A549 (cell line): Measurements from ENCODE around the gene PLSCR5. TPM values are rescaled to one million over a fixed set of nuclear protein-coding genes. Genes with fewer than 3 reads are reported as not detected.

Experiments
- ATAC-seq, 2 experiments: fragments of 200-7000 bp in 1 of 2; fragments of >200 bp in 1 of 2; cut with Nextera tagmentation in 1 of 2; cut with Tn5 transposase in 1 of 2; 3 replicates each; pipeline versions ENCODE4 v1.8.0 to v1.9.1; 2018 to 2020; ENCODE audit warnings: mild to moderate bottlenecking in 1 of 2, moderate library complexity in 1 of 2
- CTCF ChIA-PET: fragments of 300-600 bp; sonication (Branson Sonifier 250); formaldehyde crosslinking; extraction: SDS; loops from one replicate; lab custom pipeline; 2021; ENCODE audit warnings: antibody characterized with exemption, inconsistent platforms; lab: Yijun Ruan, JAX
- POLR2A ChIA-PET: fragments of 350-600 bp; formaldehyde crosslinking; extraction: SDS; loops from one replicate; lab custom pipeline; 2021; ENCODE audit warnings: antibody characterized with exemption, inconsistent platforms; lab: Yijun Ruan, JAX
- DNase-seq, 2 experiments: peaks; one replicate each; pipeline versions ENCODE4 v3.0.0 to v3.0.0-alpha.2; 2011 to 2016; ENCODE audit warnings: low read depth in 1 of 2, low spot score in 1 of 2
- FAIRE-seq: peaks from 2 replicates; lab custom pipeline; 2011; peaks lifted over from hg19 to GRCh38; lab: Jason Lieb, UNC
- H3K27ac ChIP-seq, 2 experiments: fragments of >200 bp; sonication (Bioruptor Twin); formaldehyde crosslinking; 3 replicates each; pipeline ENCODE4 v1.5.1; 2016 to 2017
- H3K4me1 ChIP-seq: fragments of >200 bp; sonication (Bioruptor Twin); formaldehyde crosslinking; 3 replicates; pipeline ENCODE4 v1.6.1; 2016
- H3K4me2 ChIP-seq: fragments of >200 bp; sonication (Bioruptor Twin); formaldehyde crosslinking; 3 replicates; pipeline ENCODE4 v1.6.1; 2016
- H3K4me3 ChIP-seq: fragments of >200 bp; sonication (Bioruptor Twin); formaldehyde crosslinking; 3 replicates; pipeline ENCODE4 v1.5.1; 2016
- H3K9me3 ChIP-seq: fragments of >200 bp; sonication (Bioruptor Twin); formaldehyde crosslinking; 3 replicates; pipeline ENCODE4 v1.6.1; 2016
- BHLHE40 ChIP-seq: IDR thresholded peaks from 2 replicates; pipeline ENCODE4 v1.6.1; 2012; ENCODE audit warnings: low read depth, low read length, inconsistent platforms
- CBX2 ChIP-seq: fragments of 200-600 bp; sonication (generic); IDR thresholded peaks from 2 replicates; pipeline ENCODE4 v1.6.1; 2016; ENCODE audit warnings: low read depth, mild to moderate bottlenecking, borderline replicate concordance
- CBX8 ChIP-seq: fragments of 200-600 bp; sonication (generic); IDR thresholded peaks from 2 replicates; pipeline ENCODE4 v1.6.1; 2016
- CEBPB ChIP-seq, 2 experiments: fragments of >200 bp in 1 of 2; sonication (Bioruptor Twin) in 1 of 2; formaldehyde crosslinking in 1 of 2; IDR thresholded peaks; 2 replicates each; pipeline ENCODE4 v1.6.1; 2012 to 2016
- CHD2 ChIP-seq: fragments of 150-350 bp; IDR thresholded peaks from 2 replicates; pipeline ENCODE4 v1.6.1; 2014; ENCODE audit warnings: low read length; ENCODE audit not compliant: partially characterized antibody
- CTCF ChIP-seq: fragments of >200 bp; sonication (Bioruptor Twin); formaldehyde crosslinking; IDR thresholded peaks from 3 replicates; pipeline ENCODE4 v1.5.1; 2016
- ESRRA ChIP-seq: fragments of 150-350 bp; IDR thresholded peaks from 2 replicates; pipeline ENCODE4 v1.6.1; 2014; ENCODE audit warnings: mild to moderate bottlenecking, low read length, borderline replicate concordance
- HDAC2 ChIP-seq: fragments of 200-600 bp; sonication (generic); IDR thresholded peaks from 2 replicates; pipeline ENCODE4 v1.6.1; 2016
- HEYL ChIP-seq: fragments of 250-450 bp; sonication (Bioruptor Pico); IDR thresholded peaks from 2 replicates; pipeline ENCODE4 v1.8.0; 2021; ENCODE audit warnings: mild to moderate bottlenecking, moderate library complexity
- HOXA7 ChIP-seq: fragments of 250-450 bp; sonication (Bioruptor Pico); IDR thresholded peaks from 2 replicates; pipeline ENCODE4 v1.5.0; 2020; ENCODE audit warnings: mild to moderate bottlenecking, moderate library complexity
- HOXB5 ChIP-seq: fragments of 250-450 bp; sonication (Bioruptor Pico); IDR thresholded peaks from 2 replicates; pipeline ENCODE4 v1.5.0; 2020; ENCODE audit warnings: mild to moderate bottlenecking, moderate library complexity
- JUNB ChIP-seq: fragments of >200 bp; sonication (Bioruptor Twin); formaldehyde crosslinking; IDR thresholded peaks from 2 replicates; pipeline ENCODE4 v1.6.1; 2016
- MAFK ChIP-seq: fragments of 450-650 bp; IDR thresholded peaks from 2 replicates; pipeline ENCODE4 v1.6.1; 2014; ENCODE audit not compliant: partially characterized antibody
- MAX ChIP-seq: IDR thresholded peaks from 2 replicates; pipeline ENCODE4 v1.6.1; 2012
- NPAS2 ChIP-seq: fragments of 250-450 bp; sonication (Bioruptor Pico); IDR thresholded peaks from 2 replicates; pipeline ENCODE4 v1.8.0; 2022; ENCODE audit warnings: mild to moderate bottlenecking, moderate library complexity, borderline replicate concordance
- NR3C1 ChIP-seq: fragments of >200 bp; sonication (Bioruptor Twin); formaldehyde crosslinking; IDR thresholded peaks from 3 replicates; pipeline ENCODE4 v1.6.1; 2017
- PHF8 ChIP-seq: fragments of 200-600 bp; sonication (generic); IDR thresholded peaks from 2 replicates; pipeline ENCODE4 v1.6.1; 2016; ENCODE audit warnings: low read depth, mild to moderate bottlenecking, antibody characterized with exemption, moderate library complexity, borderline replicate concordance
- POLR2AphosphoS2 ChIP-seq: conservative IDR thresholded peaks from 2 replicates; pipeline ENCODE4 v1.6.1; 2012; ENCODE audit warnings: low read length, improper control_type of control experiment, inconsistent platforms
- RCOR1 ChIP-seq: fragments of 150-350 bp; IDR thresholded peaks from 2 replicates; pipeline ENCODE4 v1.6.1; 2014; ENCODE audit warnings: antibody characterized with exemption, low read length, low read depth
- REST ChIP-seq: fragments of 200-600 bp; sonication (generic); IDR thresholded peaks from 2 replicates; pipeline ENCODE4 v1.6.1; 2016; ENCODE audit warnings: antibody characterized with exemption, mild to moderate bottlenecking, moderate library complexity
- SREBF2 ChIP-seq: fragments of 450-650 bp; IDR thresholded peaks from 2 replicates; pipeline ENCODE4 v1.6.1; 2014; ENCODE audit warnings: mild to moderate bottlenecking, moderate library complexity
- ZFP36 ChIP-seq: fragments of 450-650 bp; IDR thresholded peaks from 2 replicates; pipeline ENCODE4 v1.6.1; 2014; ENCODE audit warnings: borderline replicate concordance; ENCODE audit not compliant: partially characterized antibody
- WGBS: methylation state at CpG from one replicate; pipeline ENCODE4 v1.1.6; 2017; ENCODE audit errors: missing lambda C conversion rate; 5-methylcytosine and 5-hydroxymethylcytosine counted together
- polyA plus RNA-seq, 4 experiments: library from polyadenylated mRNA; depleted of rRNA in 3 of 4; stranded (reverse); fragments of >200 nt; fragmentation: RNase III in 1 of 4; extraction: RNeasy Plus Mini Kit Qiagen cat#74134 plus additional on column Dnase treatment in 1 of 4; gene quantifications; 2 replicates in 3 of 4; 3 replicates in 1 of 4; pipeline ENCODE4 v1.2.3, GENCODE V29; 2011 to 2017

PLSCR5 gene
- polyA plus RNA-seq, 2 of the 4 experiments (the other 2 are of a cell fraction) = not detected

- Histone ChIP-seq H3K4me1 (no peaks in the 10 kb centered on the region), H3K9me3 (no peaks in the 10 kb centered on the region), H3K4me3 (no peak overlapping the region), H3K4me2 (no peak overlapping the region), H3K27ac (no peak overlapping the region)
- no peak for FAIRE-seq
- no peak for DNase-seq
- WGBS = 67% methylated on average over 3 of the region's 3 CpGs
- CTCF ChIA-PET = interaction anchor here (0.9 to 2.6 kb wide), 9 partner anchors 9 to 405 kb away, joined by 3 to 11 read pairs (median 6); no protein-coding TSS in a partner anchor
- no peak for TF ChIP-seq ZFP36
- TF ChIP-seq HOXA7 = no peak
- TF ChIP-seq CEBPB (IDR thresholded peaks at IDR 0.05) = no peak
- TF ChIP-seq CTCF = no peak
- TF ChIP-seq NR3C1 = no peak
- TF ChIP-seq RCOR1 = no peak
- no peak for TF ChIP-seq MAX
- no peak for TF ChIP-seq HDAC2
- TF ChIP-seq POLR2AphosphoS2 = no peak
- TF ChIP-seq HEYL (CRISPR knock-in tag) = no peak
- no peak for ATAC-seq
- POLR2A ChIA-PET = no interaction called here
These were observed 11.4 kb downstream of the PLSCR5 start for GRCh38 chr3:146593776-146594175.

- 46% methylated on average over 2 of the region's 2 CpGs for WGBS
- CTCF ChIA-PET = interaction anchor here (0.5 to 3.1 kb wide), 5 partner anchors 9 to 604 kb away, joined by 3 to 24 read pairs (median 3); no protein-coding TSS in a partner anchor
- no peak for DNase-seq
These were observed 14.6 kb downstream of the PLSCR5 start for GRCh38 chr3:146590521-146590920.

More at GRCh38 chr3:146590521-146590920, 14.6 kb downstream of the PLSCR5 start:
- H3K4me1 ChIP-seq = no peaks in the 10 kb centered on the region
- no peak overlapping the region for H3K27ac ChIP-seq
- POLR2A ChIA-PET = interaction anchor here (0.6 kb wide), 1 partner anchor 37 kb away, joined by 3 read pairs; no protein-coding TSS in a partner anchor
- no peak for FAIRE-seq
- no peaks in the 10 kb centered on the region for H3K9me3 ChIP-seq
- no peak overlapping the region for H3K4me3 ChIP-seq
- H3K4me2 ChIP-seq = no peak overlapping the region
- no peak for ATAC-seq
- TF ChIP-seq CBX8 (no peak), PHF8 (no peak), CHD2 (no peak), CBX2 (no peak), HDAC2 (no peak), JUNB (no peak), NPAS2 (no peak), HOXB5 (CRISPR knock-in tag) (no peak), BHLHE40 (no peak), CEBPB (IDR thresholded peaks at IDR 0.05) (no peak), ESRRA (no peak), SREBF2 (no peak), MAFK (no peak), REST (no peak)
